Stomach (tissue), 9 donors: ENCODE results near the gene FIS1. TPM values are rescaled to one million over a fixed set of nuclear protein-coding genes. Genes with fewer than 3 reads are reported as not detected.
"Not testable (repeated sequence)": the region's sequence is repeated elsewhere in the genome, so short reads cannot be mapped to it uniquely, and the experiment has no call there.

ENCODE experiments used
- DNase-seq, 2 donors: peaks; one replicate each; pipeline versions ENCODE4 v3.0.0 to v3.0.0-alpha.2; 2013 to 2019
- H3K27ac ChIP-seq, 5 donors: fragments of 200-600 bp in 4 of 5; sonication (generic) in 4 of 5; one replicate each; pipeline ENCODE4 v1.5.1; 2013 to 2019; ENCODE audit warnings: mild to moderate bottlenecking in 1 of 5, moderate library complexity in 1 of 5
- H3K27me3 ChIP-seq, 3 donors: fragments of 200-600 bp; sonication (generic); one replicate each; pipeline ENCODE4 v1.5.1; 2017 to 2019; ENCODE audit warnings: mixed run types in 1 of 3
- H3K36me3 ChIP-seq, 4 donors: fragments of 200-600 bp; sonication (generic); 1 replicate in 3 of 4; 2 replicates in 1 of 4; pipeline ENCODE4 v1.5.1; 2016 to 2019
- H3K4me1 ChIP-seq, 4 donors: fragments of 200-600 bp; sonication (generic); one replicate each; pipeline ENCODE4 v1.5.1; 2016 to 2019
- H3K4me3 ChIP-seq, 4 donors: fragments of 200-600 bp; sonication (generic) in 3 of 4; one replicate each; pipeline ENCODE4 v1.5.1; 2016 to 2019; ENCODE audit warnings: mild to moderate bottlenecking in 1 of 4
- H3K9me3 ChIP-seq, 4 donors: fragments of 200-600 bp; sonication (generic); one replicate each; pipeline ENCODE4 v1.5.1; 2016 to 2019
- CTCF ChIP-seq, 7 experiments: fragments of 450-650 bp in 4 of 7; fragments of 200-600 bp in 3 of 7; sonication (generic) in 3 of 7; IDR thresholded peaks; one replicate each; pipeline ENCODE4 v1.5.1; 2016 to 2019; ENCODE audit warnings: antibody characterized with exemption in 7 of 7, control low read depth in 2 of 7, mild to moderate bottlenecking in 1 of 7
- EP300 ChIP-seq: sonication (generic); formaldehyde crosslinking; IDR thresholded peaks from one replicate; pipeline ENCODE4 v1.6.1; 2017; ENCODE audit warnings: antibody characterized with exemption
- POLR2A ChIP-seq, 4 donors: fragments of 450-650 bp; IDR thresholded peaks; one replicate each; pipeline ENCODE4 v1.6.1; 2016; ENCODE audit warnings: antibody characterized with exemption in 4 of 4, control low read depth in 2 of 4, mild to moderate bottlenecking in 1 of 4, moderate library complexity in 1 of 4
- POLR2AphosphoS5 ChIP-seq, 3 donors: sonication (generic); formaldehyde crosslinking; IDR thresholded peaks; one replicate each; pipeline ENCODE4 v1.6.1; 2016; ENCODE audit warnings: antibody characterized with exemption in 3 of 3
- WGBS, 5 donors: extraction: QIAGEN DNeasy Blood & Tissue Kit in 3 of 5; methylation state at CpG; one replicate each; pipeline versions ENCODE4 v1.1.5 to v1.1.7; 2013 to 2018; 5-methylcytosine and 5-hydroxymethylcytosine counted together
- intact Hi-C: fragments of 100-400 bp; cut with DNase I; formaldehyde crosslinking; loops from one replicate; pipeline ENCODE4 v1.15.1; 2023; ENCODE audit warnings: low total_unique reads
- polyA plus RNA-seq, 3 donors: library from polyadenylated mRNA; stranded (reverse); fragments of 200-250 nt; gene quantifications; one replicate each; pipeline ENCODE4 v1.2.3, GENCODE V29; 2013
- total RNA-seq, 5 donors: library from RNA; depleted of rRNA; stranded (reverse); fragments of >200 nt; gene quantifications; one replicate each; pipeline versions ENCODE4 v1.1.0 to v1.2.3, GENCODE V29; 2014 to 2016
- donor health status: healthy with polysubstance abuse.
- donor health status: Bipolar disorder and iron deficiency.
- donor health status: healthy.

The FIS1 gene
- total and polyA plus RNA-seq, 8 donors: 72.4 to 329 (median 199) TPM

GRCh38 chr7:101201695-101202602 is 42.9 kb downstream of the FIS1 start:
- TF ChIP-seq EP300 (no peak), POLR2AphosphoS5 (IDR thresholded peaks at IDR 0.05) (no peak), CTCF (IDR thresholded peaks at IDR 0.05) (no peak), POLR2A (IDR thresholded peaks at IDR 0.05) (no peak)
- Histone ChIP-seq H3K27ac (no peak overlapping the region), H3K36me3 (peaks cover 0 to 13% (median 13%) of the 10 kb centered on the region in 4 donors), H3K4me3 (peak overlapping the region; percentile 12 to 47 (median 32)), H3K27me3 (peaks cover 0 to 70% (median 28%) of the 10 kb centered on the region in 3 donors), H3K4me1 (peaks cover 11 to 18% (median 16%) of the 10 kb centered on the region in 4 donors), H3K9me3 (no peaks in the 10 kb centered on the region)
- intact Hi-C loops: no loop called here
- DNase-seq: peak; percentile 34 to 52
- 7 to 9% (median 8%) methylated on average over 16 to 75 of the region's 75 CpGs for WGBS, 5 donors

GRCh38 chr7:101200862-101201599 is 43.9 kb downstream of the FIS1 start, which contains the start of gene MOGAT3:
Gene MOGAT3 (minus strand): TSS chr7:101201036. CDS start chr7:101200854, 182 bp downstream.
- peak in 1 of 2 donors; percentile 64 for DNase-seq
- Histone ChIP-seq H3K9me3 (no peaks in the 10 kb centered on the region), H3K4me1 (peaks cover 11 to 18% (median 16%) of the 10 kb centered on the region in 4 donors), H3K36me3 (peaks cover 0 to 4% (median 3%) of the 10 kb centered on the region in 4 donors), H3K27ac (no peak within 1 kb of the TSS), H3K27me3 (peaks cover 0 to 79% (median 28%) of the 10 kb centered on the region in 3 donors), H3K4me3 (peak within 1 kb of the TSS; percentile 12 to 47 (median 32))
- 20 to 34% (median 27%) methylated on average over 21 of the region's 21 CpGs for WGBS, 5 donors
- intact Hi-C loops: no loop called here
- TF ChIP-seq POLR2A (IDR thresholded peaks at IDR 0.05) (no peak), POLR2AphosphoS5 (IDR thresholded peaks at IDR 0.05) (no peak), CTCF (IDR thresholded peaks at IDR 0.05) (no peak), EP300 (no peak)

GRCh38 chr7:101200504-101200861 is 44.4 kb downstream of the FIS1 start:
- WGBS, 5 donors: 75 to 90% (median 78%) methylated on average over 2 of the region's 2 CpGs
- DNase-seq: no peak
- H3K4me1 ChIP-seq: peaks cover 11 to 18% (median 16%) of the 10 kb centered on the region in 4 donors
- no peaks in the 10 kb centered on the region for H3K9me3 ChIP-seq
- no peak overlapping the region for H3K4me3 ChIP-seq
- H3K27me3 ChIP-seq: peaks cover 0 to 85% (median 28%) of the 10 kb centered on the region in 3 donors
- H3K27ac ChIP-seq: no peak overlapping the region
- H3K36me3 ChIP-seq: no peaks in the 10 kb centered on the region
- intact Hi-C loops: no loop called here
- TF ChIP-seq POLR2AphosphoS5 (IDR thresholded peaks at IDR 0.05) (no peak), CTCF (IDR thresholded peaks at IDR 0.05) (no peak), POLR2A (IDR thresholded peaks at IDR 0.05) (no peak), EP300 (no peak)

GRCh38 chr7:101199522-101199921 is 45.4 kb downstream of the FIS1 start:
- H3K4me1 ChIP-seq: peaks cover 11 to 18% (median 16%) of the 10 kb centered on the region in 4 donors
- intact Hi-C loops, H3K36me3 ChIP-seq, H3K4me3 ChIP-seq, H3K27ac ChIP-seq, H3K9me3 ChIP-seq, DNase-seq: not testable (repeated sequence)
- peaks cover 0 to 86% (median 28%) of the 10 kb centered on the region in 3 donors for H3K27me3 ChIP-seq
- 89 to 95% (median 92%) methylated on average over 4 to 10 of the region's 10 CpGs for WGBS, 5 donors
